GM23248 (cell line): ENCODE results near the gene COX4I1. TPM values are rescaled to one million over a fixed set of nuclear protein-coding genes. Genes with fewer than 3 reads are reported as not detected.
A peak's percentile ranks its signal among the peaks of the same experiment; 100 is the strongest.

Experiments used
- DNase-seq: peaks from one replicate; pipeline ENCODE4 v3.0.0-alpha.2; 2015
- H2AFZ ChIP-seq: fragments of 200-600 bp; sonication (generic); 2 replicates; pipeline ENCODE4 v1.6.1; 2016; ENCODE audit warnings: antibody characterized with exemption
- H3F3A ChIP-seq: fragments of 200-600 bp; sonication (generic); 2 replicates; pipeline ENCODE4 v1.6.1; 2016; ENCODE audit warnings: mild to moderate bottlenecking, antibody characterized with exemption, mixed run types; ENCODE audit not compliant: insufficient read depth
- H3K27ac ChIP-seq: fragments of 200-600 bp; sonication (generic); 2 replicates; pipeline ENCODE4 v1.5.1; 2016; ENCODE audit warnings: mild to moderate bottlenecking
- H3K27me3 ChIP-seq: fragments of 200-600 bp; sonication (generic); replicated peaks from 2 replicates; pipeline ENCODE4 v1.6.1; 2016; ENCODE audit warnings: mild to moderate bottlenecking; ENCODE audit not compliant: insufficient read depth
- H3K36me3 ChIP-seq: fragments of 200-600 bp; sonication (generic); 2 replicates; pipeline ENCODE4 v1.6.1; 2016; ENCODE audit warnings: low read depth, mild to moderate bottlenecking
- H3K4me1 ChIP-seq: fragments of 200-600 bp; sonication (generic); 2 replicates; pipeline ENCODE4 v1.6.1; 2016; ENCODE audit warnings: mild to moderate bottlenecking; ENCODE audit not compliant: insufficient read depth
- H3K4me2 ChIP-seq: fragments of 200-600 bp; sonication (generic); one replicate; pipeline ENCODE4 v1.6.1; 2016; ENCODE audit warnings: mild to moderate bottlenecking; ENCODE audit not compliant: unreplicated experiment
- H3K4me3 ChIP-seq: fragments of 200-600 bp; sonication (generic); 2 replicates; pipeline ENCODE4 v1.5.1; 2016; ENCODE audit warnings: mild to moderate bottlenecking
- H3K79me2 ChIP-seq: fragments of 200-600 bp; sonication (generic); 2 replicates; pipeline ENCODE4 v1.6.1; 2016; ENCODE audit warnings: mild to moderate bottlenecking; ENCODE audit not compliant: insufficient read depth
- H3K9ac ChIP-seq: fragments of 200-600 bp; sonication (generic); 2 replicates; pipeline ENCODE4 v1.6.1; 2016; ENCODE audit warnings: mild to moderate bottlenecking
- H3K9me2 ChIP-seq: fragments of 200-600 bp; sonication (generic); 2 replicates; pipeline ENCODE4 v1.6.1; 2016; ENCODE audit warnings: mixed run types, mild to moderate bottlenecking, moderate library complexity; ENCODE audit not compliant: insufficient read depth
- H3K9me3 ChIP-seq: fragments of 200-600 bp; sonication (generic); one replicate; pipeline ENCODE4 v1.6.1; 2017; ENCODE audit warnings: low read depth
- H4K20me1 ChIP-seq: fragments of 200-600 bp; sonication (generic); 2 replicates; pipeline ENCODE4 v1.6.0; 2016; ENCODE audit not compliant: insufficient read depth
- EZH2 ChIP-seq: fragments of 200-600 bp; sonication (generic); IDR thresholded peaks from 2 replicates; pipeline ENCODE4 v1.6.1; 2018; ENCODE audit warnings: antibody characterized with exemption, mild to moderate bottlenecking; ENCODE audit not compliant: insufficient read depth, poor library complexity, severe bottlenecking
- EZH2phosphoT487 ChIP-seq: fragments of 200-600 bp; sonication (generic); IDR thresholded peaks from 2 replicates; pipeline ENCODE4 v1.6.1; 2018; ENCODE audit warnings: antibody characterized with exemption, moderate library complexity, mild to moderate bottlenecking, low read depth; ENCODE audit not compliant: insufficient read depth
- WGBS, 2 experiments: methylation state at CpG; one replicate each; pipeline ENCODE4 v1.1.6; 2015 to 2017; ENCODE audit warnings: low lambda C conversion rate in 2 of 2, low coverage in 1 of 2; ENCODE audit errors: missing lambda C conversion rate in 2 of 2; 5-methylcytosine and 5-hydroxymethylcytosine counted together
- in situ Hi-C: fragments of 300-500 bp; cut with MboI; formaldehyde crosslinking; loops from 2 replicates; pipeline ENCODE4 v1.15.0; 2020
- polyA plus RNA-seq: library from polyadenylated mRNA; unstranded; fragments of >200 nt; fragmentation: Nextera tagmentation; extraction: Ambion mirVana; gene quantifications from 2 replicates; pipeline ENCODE4 v1.2.1, GENCODE V29; 2016
- total RNA-seq: library from RNA; depleted of rRNA; stranded (reverse); fragments of >200 nt; shearing (Covaris generic); gene quantifications from 2 replicates; pipeline ENCODE4 v1.2.3, GENCODE V29; 2014; rRNA removed

COX4I1 gene
- total RNA-seq (310 and 390 TPM in 2 replicates), polyA plus RNA-seq (564 and 566 TPM in 2 replicates)

DNA sequence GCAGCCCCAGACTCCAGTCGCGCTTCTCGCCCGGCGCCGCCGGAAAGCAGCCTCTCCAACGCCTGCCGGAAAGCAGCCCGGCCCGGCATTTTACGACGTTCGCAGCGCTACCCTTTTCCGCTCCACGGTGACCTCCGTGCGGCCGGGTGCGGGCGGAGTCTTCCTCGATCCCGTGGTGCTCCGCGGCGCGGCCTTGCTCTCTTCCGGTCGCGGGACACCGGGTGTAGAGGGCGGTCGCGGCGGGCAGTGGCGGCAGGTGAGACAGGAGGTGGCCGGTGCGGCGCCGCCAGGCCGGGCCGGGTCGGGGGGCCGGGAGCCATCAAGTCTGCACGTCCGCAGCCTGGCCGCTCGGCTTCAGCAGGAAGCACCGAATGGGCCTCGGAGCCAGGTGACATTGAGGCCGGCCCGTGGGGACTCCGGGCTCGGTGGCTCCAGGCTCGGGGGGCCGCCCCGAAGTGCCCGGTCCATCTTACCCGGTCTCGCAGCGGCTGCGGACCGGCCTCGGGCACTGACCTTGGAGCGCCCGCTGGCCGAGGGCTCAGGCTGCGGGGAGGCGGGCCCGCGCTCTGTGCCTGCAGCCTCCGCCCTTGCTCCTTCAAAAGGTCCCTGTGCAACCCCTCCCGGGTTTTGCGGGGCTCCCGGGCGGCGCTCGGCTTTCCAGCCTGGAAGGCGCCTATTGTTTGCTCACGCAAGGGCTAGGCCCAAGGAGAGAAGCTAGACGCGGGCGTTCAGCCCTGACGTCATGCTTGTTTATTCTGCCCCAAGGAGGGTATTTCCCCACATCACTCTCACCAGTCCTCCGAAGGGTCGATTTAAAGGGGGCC is at the start of gene COX4I1, which contains the start of gene EMC8:
COX4I1 (plus strand) TSS at position 199 of the 824 bp plus-strand sequence. CDS start 1,511 bp downstream, outside the sequence.
EMC8 (minus strand) TSS at position 48 of the 824 bp plus-strand sequence. CDS start 249 bp downstream, outside the sequence.
- H2AFZ ChIP-seq = peak within 1 kb of the TSS; percentile 83
- peak within 1 kb of the TSS; percentile 80 for H3K4me3 ChIP-seq
- no peaks in the 10 kb centered on the region for H3F3A ChIP-seq
- TF ChIP-seq EZH2 (no peak), EZH2phosphoT487 (no peak)
- H3K9me2 ChIP-seq = no peaks in the 10 kb centered on the region
- peaks cover 27% of the 10 kb centered on the region for H3K36me3 ChIP-seq
- H3K4me2 ChIP-seq = peak within 1 kb of the TSS; percentile 93
- H3K9ac ChIP-seq = peak within 1 kb of the TSS; percentile 93
- peak; percentile 97 for DNase-seq
- WGBS, 2 experiments = 0 to 2% methylated on average over 43 to 86 of the region's 87 CpGs
- peaks cover 94% of the 10 kb centered on the region for H3K79me2 ChIP-seq
- in situ Hi-C loops = no loop called here
- no peaks in the 10 kb centered on the region for H3K27me3 ChIP-seq
- peaks cover 13% of the 10 kb centered on the region for H3K4me1 ChIP-seq
- no peaks in the 10 kb centered on the region; the same call in 1 of the 2 replicates for H4K20me1 ChIP-seq
- no peaks in the 10 kb centered on the region for H3K9me3 ChIP-seq
- peak within 1 kb of the TSS; percentile 73 for H3K27ac ChIP-seq

GRCh38 chr16:85749771-85750145 is 49.7 kb upstream of the COX4I1 start:
- WGBS, 2 experiments = 44 to 46% methylated on average over 14 of the region's 14 CpGs
- TF ChIP-seq EZH2 = no peak
- TF ChIP-seq EZH2phosphoT487 = no peak
- no peak overlapping the region for H3K27ac ChIP-seq

GRCh38 chr16:85750146-85750826 is 49.2 kb upstream of the COX4I1 start:
- TF ChIP-seq EZH2phosphoT487 = no peak
- TF ChIP-seq EZH2 = no peak
- WGBS, 2 experiments = 4% methylated on average over 44 to 50 of the region's 51 CpGs
- Histone ChIP-seq H3K36me3 (no peaks in the 10 kb centered on the region), H4K20me1 (no peaks in the 10 kb centered on the region), H3K27me3 (no peaks in the 10 kb centered on the region), H3K9ac (peak overlapping the region; percentile 51), H3K79me2 (no peaks in the 10 kb centered on the region), H3K4me1 (peaks cover 13% of the 10 kb centered on the region), H3K9me3 (no peaks in the 10 kb centered on the region), H3K9me2 (no peaks in the 10 kb centered on the region), H3F3A (no peaks in the 10 kb centered on the region), H3K27ac (no peak overlapping the region), H3K4me3 (peak overlapping the region; percentile 71), H3K4me2 (peak overlapping the region; percentile 70), H2AFZ (peak overlapping the region; percentile 79)
- peak; percentile 52 for DNase-seq
- in situ Hi-C loops = no loop called here

More at GRCh38 chr16:85749771-85750145, 49.7 kb upstream of the COX4I1 start:
- Histone ChIP-seq H3K36me3 (no peaks in the 10 kb centered on the region), H3K4me3 (peak overlapping the region; percentile 71), H3K27me3 (no peaks in the 10 kb centered on the region), H3K4me1 (peaks cover 13% of the 10 kb centered on the region), H3K9me3 (no peaks in the 10 kb centered on the region), H3F3A (no peaks in the 10 kb centered on the region), H3K9ac (peak overlapping the region; percentile 51), H2AFZ (peak overlapping the region; percentile 79; the same call in 1 of the 2 replicates), H3K9me2 (no peaks in the 10 kb centered on the region), H4K20me1 (no peaks in the 10 kb centered on the region), H3K4me2 (peak overlapping the region; percentile 70), H3K79me2 (no peaks in the 10 kb centered on the region)
- no peak for DNase-seq
- in situ Hi-C loops = no loop called here
